Measurements from ENCODE around the gene SLC1A7.

DNA sequence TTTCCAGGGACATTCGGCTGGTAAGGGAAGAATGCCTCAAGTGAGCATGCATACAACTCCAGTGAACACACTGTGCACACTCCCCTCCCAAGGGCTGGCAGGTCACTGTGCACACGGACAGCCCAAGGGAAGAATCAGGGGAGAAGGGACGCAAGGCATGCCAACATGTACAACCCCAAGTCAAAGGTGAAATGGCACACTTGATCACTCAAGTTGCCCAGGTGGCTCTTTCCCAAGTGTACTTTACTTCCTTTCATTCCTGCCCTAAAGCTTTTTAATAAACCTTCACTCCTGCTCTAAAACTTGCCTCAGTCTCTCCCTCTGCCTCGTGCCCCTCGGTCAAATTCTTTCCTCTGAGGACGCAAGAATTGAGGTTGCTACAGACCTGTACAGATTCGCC is 13.5 kb upstream of the SLC1A7 start:
- TF ChIP-seq RAD21 (IDR thresholded peaks at IDR 0.05; ENCODE audit: low read depth) = no peak
- TF ChIP-seq EP300 (IDR thresholded peaks at IDR 0.05; ENCODE audit: borderline replicate concordance) = no peak
- TF ChIP-seq EGR1 (IDR thresholded peaks at IDR 0.05) = no peak
- TF ChIP-seq, protein P1, sequence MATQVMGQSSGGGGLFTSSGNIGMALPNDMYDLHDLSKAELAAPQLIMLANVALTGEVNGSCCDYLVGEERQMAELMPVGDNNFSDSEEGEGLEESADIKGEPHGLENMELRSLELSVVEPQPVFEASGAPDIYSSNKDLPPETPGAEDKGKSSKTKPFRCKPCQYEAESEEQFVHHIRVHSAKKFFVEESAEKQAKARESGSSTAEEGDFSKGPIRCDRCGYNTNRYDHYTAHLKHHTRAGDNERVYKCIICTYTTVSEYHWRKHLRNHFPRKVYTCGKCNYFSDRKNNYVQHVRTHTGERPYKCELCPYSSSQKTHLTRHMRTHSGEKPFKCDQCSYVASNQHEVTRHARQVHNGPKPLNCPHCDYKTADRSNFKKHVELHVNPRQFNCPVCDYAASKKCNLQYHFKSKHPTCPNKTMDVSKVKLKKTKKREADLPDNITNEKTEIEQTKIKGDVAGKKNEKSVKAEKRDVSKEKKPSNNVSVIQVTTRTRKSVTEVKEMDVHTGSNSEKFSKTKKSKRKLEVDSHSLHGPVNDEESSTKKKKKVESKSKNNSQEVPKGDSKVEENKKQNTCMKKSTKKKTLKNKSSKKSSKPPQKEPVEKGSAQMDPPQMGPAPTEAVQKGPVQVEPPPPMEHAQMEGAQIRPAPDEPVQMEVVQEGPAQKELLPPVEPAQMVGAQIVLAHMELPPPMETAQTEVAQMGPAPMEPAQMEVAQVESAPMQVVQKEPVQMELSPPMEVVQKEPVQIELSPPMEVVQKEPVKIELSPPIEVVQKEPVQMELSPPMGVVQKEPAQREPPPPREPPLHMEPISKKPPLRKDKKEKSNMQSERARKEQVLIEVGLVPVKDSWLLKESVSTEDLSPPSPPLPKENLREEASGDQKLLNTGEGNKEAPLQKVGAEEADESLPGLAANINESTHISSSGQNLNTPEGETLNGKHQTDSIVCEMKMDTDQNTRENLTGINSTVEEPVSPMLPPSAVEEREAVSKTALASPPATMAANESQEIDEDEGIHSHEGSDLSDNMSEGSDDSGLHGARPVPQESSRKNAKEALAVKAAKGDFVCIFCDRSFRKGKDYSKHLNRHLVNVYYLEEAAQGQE (IDR thresholded peaks at IDR 0.05; ENCODE audit: low read depth) = no peak
- no peak for TF ChIP-seq FOXM1 (IDR thresholded peaks at IDR 0.05; ENCODE audit: borderline replicate concordance, low read depth)
- TF ChIP-seq CEBPB (IDR thresholded peaks at IDR 0.05) = no peak
- TF ChIP-seq MAX (IDR thresholded peaks at IDR 0.05) = no peak
- TF ChIP-seq TAF1 (IDR thresholded peaks at IDR 0.05; ENCODE audit: low read depth) = no peak
- TF ChIP-seq TCF12 (IDR thresholded peaks at IDR 0.05; ENCODE audit: low read depth) = no peak
- TF ChIP-seq ZBTB7A (IDR thresholded peaks at IDR 0.05; ENCODE audit: low read depth) = no peak
- TF ChIP-seq YY1 (IDR thresholded peaks at IDR 0.05; ENCODE audit: low read depth) = no peak
- TF ChIP-seq CREB1 (IDR thresholded peaks at IDR 0.05; ENCODE audit: low read depth) = no peak
- no peak for TF ChIP-seq TEAD4 (IDR thresholded peaks at IDR 0.05)
- no peak for TF ChIP-seq NFIC (IDR thresholded peaks at IDR 0.05)

Data from Ishikawa (cell line).